ENCODE data around the gene ZNF521.

The ZNF521 gene

DNA sequence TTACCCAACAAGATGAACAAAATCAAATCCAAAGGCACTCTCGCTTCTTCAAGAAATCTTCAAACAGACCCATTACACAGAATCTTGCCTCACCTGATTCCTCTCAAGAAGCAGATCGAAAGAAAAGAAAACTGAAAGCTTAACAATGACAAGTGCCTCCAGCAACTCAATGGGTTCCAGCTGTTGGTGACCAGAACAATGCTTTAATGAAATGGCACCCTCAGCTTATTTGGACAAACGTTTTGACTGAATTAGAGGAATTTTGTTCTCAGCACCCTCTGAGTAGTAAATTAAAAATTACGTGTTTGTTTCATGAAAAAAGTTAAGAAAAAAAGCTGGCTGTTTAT is 211.0 kb downstream of the ZNF521 start:
- H3K4me1 ChIP-seq (ENCODE audit: control insufficient read depth, insufficient read depth, low read length, poor library complexity, severe bottlenecking) = no peaks in the 10 kb centered on the region
- no peaks in the 10 kb centered on the region for H3K36me3 ChIP-seq (ENCODE audit: control insufficient read depth, insufficient read depth, low read length)
- no peaks in the 10 kb centered on the region for H3K9me3 ChIP-seq (ENCODE audit: control insufficient read depth, low read length)
- DNase-seq = no peak
- H3K4me3 ChIP-seq (ENCODE audit: insufficient read depth, low read depth, low read length, poor library complexity, severe bottlenecking) = no peak overlapping the region
- H3K27ac ChIP-seq (ENCODE audit: insufficient read depth, low read length, poor library complexity, severe bottlenecking) = no peak overlapping the region
- H3K27me3 ChIP-seq (replicated peaks; ENCODE audit: control insufficient read depth, insufficient read depth, low read length, poor library complexity, severe bottlenecking) = no peaks in the 10 kb centered on the region

DNA sequence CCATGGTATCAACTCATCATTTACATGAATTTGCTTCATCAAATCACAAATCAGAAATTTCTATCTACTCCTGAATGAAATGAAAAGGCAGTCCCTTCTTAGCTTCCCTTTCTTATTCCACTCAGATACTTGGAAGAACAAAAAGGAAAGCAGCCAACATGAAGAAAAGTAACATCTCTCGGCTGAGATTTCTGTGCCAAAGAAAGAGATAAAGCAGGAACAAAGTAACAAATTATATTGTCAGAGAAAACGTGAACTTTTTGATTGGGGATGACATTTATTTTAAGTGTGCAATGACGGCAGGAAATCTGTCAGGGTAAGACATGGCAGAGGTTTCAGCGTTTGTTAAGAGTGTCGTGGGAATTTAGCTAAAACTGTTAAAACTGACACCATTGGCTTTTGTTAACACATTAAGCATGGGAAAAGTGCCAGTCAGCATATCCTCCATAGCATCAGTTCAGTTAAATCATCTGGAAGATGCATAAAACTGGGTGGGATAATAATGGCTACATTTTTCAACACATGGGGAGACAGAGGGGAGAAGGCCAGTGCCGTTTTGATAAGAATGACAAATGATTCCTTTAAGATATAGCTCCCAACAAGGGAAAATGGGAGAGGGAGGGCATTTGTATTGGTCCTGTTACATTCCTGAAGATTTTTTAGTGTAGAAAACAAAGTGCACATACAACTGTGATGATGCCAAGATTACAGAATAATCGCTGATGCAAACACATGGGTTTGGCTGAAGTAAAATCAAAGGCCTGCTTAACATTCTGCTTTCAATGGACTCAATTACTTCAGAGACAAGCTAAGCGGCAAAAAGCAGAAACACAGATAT is 211.6 kb downstream of the ZNF521 start:
- Histone ChIP-seq H3K27me3 (replicated peaks; ENCODE audit: control insufficient read depth, insufficient read depth, low read length, poor library complexity, severe bottlenecking) (no peaks in the 10 kb centered on the region), H3K9me3 (ENCODE audit: control insufficient read depth, low read length) (no peaks in the 10 kb centered on the region), H3K36me3 (ENCODE audit: control insufficient read depth, insufficient read depth, low read length) (no peaks in the 10 kb centered on the region), H3K27ac (ENCODE audit: insufficient read depth, low read length, poor library complexity, severe bottlenecking) (no peak overlapping the region), H3K4me3 (ENCODE audit: insufficient read depth, low read depth, low read length, poor library complexity, severe bottlenecking) (no peak overlapping the region), H3K4me1 (ENCODE audit: control insufficient read depth, insufficient read depth, low read length, poor library complexity, severe bottlenecking) (no peaks in the 10 kb centered on the region)
- DNase-seq = no peak

DNA sequence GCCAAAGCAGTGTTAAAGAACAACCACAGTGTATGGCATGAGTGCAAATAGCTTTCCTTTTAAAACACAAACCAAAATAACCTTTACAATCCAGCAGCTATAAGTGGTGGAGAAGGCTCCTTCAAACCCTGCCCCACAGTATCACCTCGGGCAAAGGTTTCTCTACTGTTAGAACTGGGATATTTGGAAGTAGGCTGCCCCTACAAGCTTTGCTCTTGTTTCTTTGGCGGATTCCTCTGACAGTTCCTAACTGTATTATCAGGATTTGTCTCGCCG is 214.8 kb downstream of the ZNF521 start:
- Histone ChIP-seq H3K27ac (ENCODE audit: insufficient read depth, low read length, poor library complexity, severe bottlenecking) (no peak overlapping the region), H3K4me1 (ENCODE audit: control insufficient read depth, insufficient read depth, low read length, poor library complexity, severe bottlenecking) (no peaks in the 10 kb centered on the region), H3K27me3 (replicated peaks; ENCODE audit: control insufficient read depth, insufficient read depth, low read length, poor library complexity, severe bottlenecking) (no peaks in the 10 kb centered on the region), H3K36me3 (ENCODE audit: control insufficient read depth, insufficient read depth, low read length) (no peaks in the 10 kb centered on the region), H3K9me3 (ENCODE audit: control insufficient read depth, low read length) (no peaks in the 10 kb centered on the region), H3K4me3 (ENCODE audit: insufficient read depth, low read depth, low read length, poor library complexity, severe bottlenecking) (no peak overlapping the region)
- DNase-seq = no peak

DNA sequence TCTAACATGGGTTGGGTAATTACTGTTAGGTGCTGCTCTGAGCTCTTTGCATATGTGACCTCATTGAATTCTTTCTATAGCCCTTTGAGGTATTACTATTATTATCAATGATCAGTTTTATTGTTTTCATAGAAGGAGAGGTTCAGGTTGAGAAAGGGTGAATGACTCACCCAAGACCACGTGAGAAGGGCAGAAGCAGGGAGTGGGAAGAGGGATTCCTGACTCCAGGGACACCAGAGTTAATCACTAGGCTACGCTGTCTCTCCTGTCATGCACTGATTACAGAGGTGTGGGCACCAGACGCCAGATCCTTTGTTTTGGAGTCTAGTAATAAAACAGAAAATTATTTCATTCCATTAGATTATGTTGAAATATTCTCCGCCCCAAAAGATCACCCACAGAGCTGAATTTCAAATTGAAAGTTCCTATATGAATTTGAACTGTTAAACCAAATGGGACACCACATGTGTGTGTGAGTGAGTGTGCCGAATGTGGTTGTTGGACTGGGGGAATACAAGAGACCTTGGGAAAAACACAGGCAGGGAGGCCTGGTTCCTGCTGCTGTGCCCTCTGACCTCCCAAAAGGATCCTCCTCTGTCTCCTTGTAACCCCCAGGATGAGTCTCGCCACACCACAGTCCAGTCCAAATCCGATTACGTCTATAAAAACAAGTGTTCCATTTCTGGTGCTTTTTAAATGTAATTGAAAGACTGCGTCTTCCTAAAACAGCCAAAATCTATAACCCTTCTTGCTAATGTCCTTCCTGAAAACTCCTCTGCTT is 215.4 kb downstream of the ZNF521 start:
- Histone ChIP-seq H3K36me3 (ENCODE audit: control insufficient read depth, insufficient read depth, low read length) (no peaks in the 10 kb centered on the region), H3K27me3 (replicated peaks; ENCODE audit: control insufficient read depth, insufficient read depth, low read length, poor library complexity, severe bottlenecking) (no peaks in the 10 kb centered on the region), H3K9me3 (ENCODE audit: control insufficient read depth, low read length) (no peaks in the 10 kb centered on the region), H3K4me1 (ENCODE audit: control insufficient read depth, insufficient read depth, low read length, poor library complexity, severe bottlenecking) (no peaks in the 10 kb centered on the region), H3K4me3 (ENCODE audit: insufficient read depth, low read depth, low read length, poor library complexity, severe bottlenecking) (no peak overlapping the region), H3K27ac (ENCODE audit: insufficient read depth, low read length, poor library complexity, severe bottlenecking) (no peak overlapping the region)
- DNase-seq = no peak

DNA sequence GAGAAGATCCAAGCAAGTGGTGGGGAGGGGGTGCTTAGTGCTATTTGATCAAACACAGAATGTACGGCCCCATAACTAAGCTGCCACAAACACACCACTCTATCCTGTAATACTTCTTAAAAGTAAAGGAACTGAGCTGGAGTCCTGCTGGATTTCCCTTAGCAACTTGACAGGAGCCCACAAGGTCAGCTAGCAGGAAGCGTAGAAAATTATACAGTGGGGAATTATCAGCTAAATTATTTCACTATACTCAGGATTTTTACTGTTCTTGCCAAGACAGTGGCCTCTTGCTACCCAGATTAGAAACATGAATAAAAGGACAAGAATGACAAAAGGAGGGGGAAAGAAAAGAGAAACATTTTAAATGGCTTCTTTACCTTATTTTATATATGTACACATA is 217.1 kb downstream of the ZNF521 start:
- no peak overlapping the region for H3K27ac ChIP-seq (ENCODE audit: insufficient read depth, low read length, poor library complexity, severe bottlenecking)
- no peaks in the 10 kb centered on the region for H3K9me3 ChIP-seq (ENCODE audit: control insufficient read depth, low read length)
- no peaks in the 10 kb centered on the region for H3K4me1 ChIP-seq (ENCODE audit: control insufficient read depth, insufficient read depth, low read length, poor library complexity, severe bottlenecking)
- H3K4me3 ChIP-seq (ENCODE audit: insufficient read depth, low read depth, low read length, poor library complexity, severe bottlenecking) = no peak overlapping the region
- no peaks in the 10 kb centered on the region for H3K27me3 ChIP-seq (replicated peaks; ENCODE audit: control insufficient read depth, insufficient read depth, low read length, poor library complexity, severe bottlenecking)
- DNase-seq = no peak
- no peaks in the 10 kb centered on the region for H3K36me3 ChIP-seq (ENCODE audit: control insufficient read depth, insufficient read depth, low read length)

DNA sequence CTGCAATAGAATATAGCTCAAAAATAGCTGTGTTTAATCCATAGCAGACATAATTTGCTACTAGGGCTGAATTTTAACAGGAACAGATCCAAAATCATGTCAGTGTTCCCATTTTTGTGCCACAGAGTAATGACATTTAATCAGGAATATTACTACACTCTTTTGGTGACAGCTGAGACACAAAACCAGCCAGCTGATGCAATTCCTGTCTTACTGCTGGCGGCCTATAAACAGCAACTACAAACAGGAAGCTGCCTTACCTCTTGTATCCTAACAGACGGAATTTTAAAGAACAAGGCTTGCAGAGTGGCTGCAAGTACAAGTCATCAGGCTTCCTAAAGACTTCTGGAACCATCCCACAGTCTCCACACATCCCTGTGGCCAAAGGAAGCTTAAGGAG is 218.1 kb downstream of the ZNF521 start:
- H3K27ac ChIP-seq (ENCODE audit: insufficient read depth, low read length, poor library complexity, severe bottlenecking) = no peak overlapping the region

DNA sequence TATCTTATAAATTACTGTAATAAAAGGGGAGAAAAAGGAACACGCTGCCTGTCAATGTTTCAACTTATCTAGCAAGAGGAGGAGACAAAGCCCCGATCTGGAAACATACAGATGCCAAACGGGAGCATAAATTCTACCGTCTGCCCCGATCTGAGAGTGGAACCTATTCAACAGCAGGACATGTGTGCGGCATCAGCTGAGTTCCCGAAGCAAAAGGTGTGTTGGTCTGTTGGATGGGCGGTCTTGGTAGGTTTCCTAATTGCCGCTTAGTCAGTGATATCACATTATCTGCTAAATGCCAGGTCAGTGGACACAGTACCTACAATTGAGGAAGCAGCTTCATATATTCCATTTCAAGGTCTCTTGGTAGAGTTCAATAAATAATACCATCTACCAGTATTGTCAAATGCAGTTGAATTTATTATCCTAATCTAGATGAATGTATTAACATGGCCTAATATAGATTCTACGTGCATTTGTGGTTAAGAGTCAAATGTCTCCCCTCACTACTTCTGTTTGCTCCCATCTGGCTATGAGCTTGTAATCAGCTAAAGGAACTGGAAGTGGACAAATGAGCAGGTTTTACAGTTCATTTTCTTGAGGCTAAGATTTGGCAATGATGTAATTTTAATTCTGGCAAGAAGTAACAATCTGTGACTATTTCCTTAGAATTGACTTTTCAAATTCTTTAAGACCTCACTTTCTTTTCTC is 219.0 kb downstream of the ZNF521 start:
- DNase-seq = no peak
- H3K9me3 ChIP-seq (ENCODE audit: control insufficient read depth, low read length) = no peaks in the 10 kb centered on the region
- H3K27ac ChIP-seq (ENCODE audit: insufficient read depth, low read length, poor library complexity, severe bottlenecking) = no peak overlapping the region
- H3K36me3 ChIP-seq (ENCODE audit: control insufficient read depth, insufficient read depth, low read length) = no peaks in the 10 kb centered on the region
- no peaks in the 10 kb centered on the region for H3K4me1 ChIP-seq (ENCODE audit: control insufficient read depth, insufficient read depth, low read length, poor library complexity, severe bottlenecking)
- H3K27me3 ChIP-seq (replicated peaks; ENCODE audit: control insufficient read depth, insufficient read depth, low read length, poor library complexity, severe bottlenecking) = no peaks in the 10 kb centered on the region
- H3K4me3 ChIP-seq (ENCODE audit: insufficient read depth, low read depth, low read length, poor library complexity, severe bottlenecking) = no peak overlapping the region

More for the DNA sequence above, 218.1 kb downstream of the ZNF521 start:
- no peak overlapping the region for H3K4me3 ChIP-seq (ENCODE audit: insufficient read depth, low read depth, low read length, poor library complexity, severe bottlenecking)
- DNase-seq = no peak
- H3K36me3 ChIP-seq (ENCODE audit: control insufficient read depth, insufficient read depth, low read length) = no peaks in the 10 kb centered on the region
- H3K4me1 ChIP-seq (ENCODE audit: control insufficient read depth, insufficient read depth, low read length, poor library complexity, severe bottlenecking) = no peaks in the 10 kb centered on the region
- H3K9me3 ChIP-seq (ENCODE audit: control insufficient read depth, low read length) = no peaks in the 10 kb centered on the region
- no peaks in the 10 kb centered on the region for H3K27me3 ChIP-seq (replicated peaks; ENCODE audit: control insufficient read depth, insufficient read depth, low read length, poor library complexity, severe bottlenecking)

DNA sequence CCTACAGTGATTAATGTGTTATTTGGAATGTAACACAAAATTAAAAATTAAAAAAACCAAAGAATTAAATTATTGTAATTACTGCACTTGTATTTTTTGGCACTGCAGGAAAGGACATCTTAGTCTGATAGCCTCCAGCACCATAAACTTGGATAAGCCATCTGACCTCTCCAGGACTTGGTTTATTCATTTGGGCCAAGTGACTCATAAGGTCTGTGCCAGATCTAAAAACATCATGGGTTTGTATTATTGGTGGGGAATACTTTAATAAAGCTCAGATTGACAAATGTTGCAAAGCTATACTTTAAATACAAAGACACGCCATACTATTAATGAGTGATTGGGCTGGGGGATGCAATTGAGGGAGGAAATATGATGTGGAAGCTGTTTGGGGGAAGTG is 225.2 kb downstream of the ZNF521 start:
- Histone ChIP-seq H3K9me3 (ENCODE audit: control insufficient read depth, low read length) (no peaks in the 10 kb centered on the region), H3K27ac (ENCODE audit: insufficient read depth, low read length, poor library complexity, severe bottlenecking) (no peak overlapping the region), H3K27me3 (replicated peaks; ENCODE audit: control insufficient read depth, insufficient read depth, low read length, poor library complexity, severe bottlenecking) (no peaks in the 10 kb centered on the region), H3K36me3 (ENCODE audit: control insufficient read depth, insufficient read depth, low read length) (no peaks in the 10 kb centered on the region), H3K4me3 (ENCODE audit: insufficient read depth, low read depth, low read length, poor library complexity, severe bottlenecking) (no peak overlapping the region), H3K4me1 (ENCODE audit: control insufficient read depth, insufficient read depth, low read length, poor library complexity, severe bottlenecking) (no peaks in the 10 kb centered on the region)
- no peak for DNase-seq

DNA sequence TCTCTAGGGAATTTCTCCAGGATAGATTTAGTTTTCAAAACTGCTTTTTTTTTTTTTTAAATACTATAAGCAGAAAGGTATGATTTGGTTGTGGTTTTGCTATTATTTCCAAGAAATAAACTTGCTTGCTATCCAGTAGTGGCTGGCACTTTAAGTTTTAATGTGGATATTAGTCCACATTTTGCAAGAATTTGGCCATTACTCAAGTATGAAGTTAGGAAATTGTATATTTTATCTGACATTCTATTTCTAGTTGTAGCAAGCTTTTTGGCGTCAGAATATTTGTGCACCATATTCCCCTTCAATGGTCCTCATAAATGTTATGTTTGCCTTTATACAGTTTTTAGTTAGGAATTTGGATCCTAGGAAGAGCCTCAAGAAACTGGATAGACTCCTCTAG is 226.3 kb downstream of the ZNF521 start:
- Histone ChIP-seq H3K36me3 (ENCODE audit: control insufficient read depth, insufficient read depth, low read length) (no peaks in the 10 kb centered on the region), H3K27ac (ENCODE audit: insufficient read depth, low read length, poor library complexity, severe bottlenecking) (no peak overlapping the region), H3K4me3 (ENCODE audit: insufficient read depth, low read depth, low read length, poor library complexity, severe bottlenecking) (no peak overlapping the region), H3K27me3 (replicated peaks; ENCODE audit: control insufficient read depth, insufficient read depth, low read length, poor library complexity, severe bottlenecking) (no peaks in the 10 kb centered on the region), H3K4me1 (ENCODE audit: control insufficient read depth, insufficient read depth, low read length, poor library complexity, severe bottlenecking) (no peaks in the 10 kb centered on the region), H3K9me3 (ENCODE audit: control insufficient read depth, low read length) (no peaks in the 10 kb centered on the region)
- DNase-seq = no peak

All from effector memory CD4-positive, alpha-beta T cell (primary cell).